ENCODE measurements around the gene RUNX2.
"Not testable (repeated sequence)": the region's sequence is repeated elsewhere in the genome, so short reads cannot be mapped to it uniquely, and the experiment has no call there.

Gene RUNX2

DNA sequence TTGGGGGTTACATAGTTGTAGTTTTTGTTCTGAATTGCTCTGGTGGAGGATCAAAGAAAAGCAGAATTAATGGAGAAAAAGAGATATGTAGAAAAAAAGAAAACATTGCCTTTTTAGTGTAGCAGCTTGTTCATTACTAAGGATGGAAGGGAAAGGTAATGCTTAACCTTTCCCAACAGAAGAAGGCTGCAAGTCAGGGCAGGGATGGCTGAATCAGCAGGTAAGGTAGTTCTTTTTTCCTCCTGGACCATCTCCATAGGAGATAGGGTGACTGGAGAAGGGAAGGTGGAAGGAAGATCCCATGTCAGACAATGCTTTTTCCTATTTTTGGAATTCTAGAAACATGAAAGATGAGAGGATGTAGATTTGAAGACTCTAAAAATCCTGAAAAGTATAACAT is 129.0 kb downstream of the RUNX2 start:
- no peak for DNase-seq (ENCODE audit: low spot score)

DNA sequence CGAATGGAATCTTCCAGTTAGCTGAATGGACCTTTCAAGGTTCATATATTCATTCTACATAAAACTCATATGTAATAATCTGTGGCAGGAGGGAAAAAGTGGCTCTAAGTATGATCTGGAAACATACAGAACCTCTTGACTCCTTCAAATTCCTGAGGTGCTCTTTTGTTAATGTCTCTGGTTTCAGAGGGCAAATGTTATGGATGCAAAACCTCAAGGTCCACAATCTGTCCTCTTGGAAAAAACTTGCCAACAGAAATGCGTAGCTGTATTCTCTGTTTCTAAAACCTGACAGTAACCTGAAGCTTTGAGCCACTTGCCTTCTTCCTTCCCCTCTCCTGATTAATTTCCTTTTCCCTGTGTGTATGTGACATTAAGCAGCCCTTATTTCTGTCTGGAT is 130.5 kb downstream of the RUNX2 start:
- DNase-seq (ENCODE audit: low spot score), result no peak

DNA sequence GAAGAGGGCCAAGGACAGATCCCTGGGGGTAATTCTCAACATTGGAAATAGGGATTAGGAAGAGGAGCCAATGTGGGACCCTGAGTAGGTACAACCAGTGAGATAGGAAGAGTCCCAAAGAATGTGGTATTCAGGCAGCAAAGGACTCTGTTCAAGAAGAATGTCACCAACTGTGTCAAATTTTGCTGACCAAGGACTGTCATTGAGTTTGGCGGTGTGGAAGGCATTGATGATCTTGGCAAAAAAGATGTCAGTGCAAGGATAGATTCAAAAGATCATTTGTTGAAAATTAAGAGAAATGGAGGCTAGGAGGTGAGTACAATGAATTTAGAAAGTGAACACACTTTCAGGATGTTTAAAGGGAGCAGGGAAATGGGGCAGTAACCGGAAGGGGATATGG is 132.0 kb downstream of the RUNX2 start:
- DNase-seq (ENCODE audit: low spot score), result no peak

DNA sequence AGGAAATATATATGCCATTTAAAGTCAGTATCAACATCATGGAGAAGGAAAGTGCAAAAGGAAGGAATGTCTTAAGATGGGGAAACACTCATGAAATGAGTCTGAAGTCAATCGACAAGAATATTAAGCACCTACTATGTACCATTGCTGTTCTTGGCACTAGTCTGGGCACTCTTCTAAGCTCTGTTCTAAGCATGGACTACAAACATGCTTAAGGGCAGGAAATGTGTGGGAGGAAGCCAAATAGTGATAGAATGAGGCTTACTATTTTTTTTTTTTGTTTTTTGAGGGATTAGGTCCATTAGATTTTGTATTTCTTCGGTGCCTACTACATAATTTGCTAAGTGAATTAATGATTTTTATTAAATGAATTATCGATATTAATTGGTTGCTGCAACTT is 133.4 kb downstream of the RUNX2 start:
- DNase-seq (ENCODE audit: low spot score), result no peak

DNA sequence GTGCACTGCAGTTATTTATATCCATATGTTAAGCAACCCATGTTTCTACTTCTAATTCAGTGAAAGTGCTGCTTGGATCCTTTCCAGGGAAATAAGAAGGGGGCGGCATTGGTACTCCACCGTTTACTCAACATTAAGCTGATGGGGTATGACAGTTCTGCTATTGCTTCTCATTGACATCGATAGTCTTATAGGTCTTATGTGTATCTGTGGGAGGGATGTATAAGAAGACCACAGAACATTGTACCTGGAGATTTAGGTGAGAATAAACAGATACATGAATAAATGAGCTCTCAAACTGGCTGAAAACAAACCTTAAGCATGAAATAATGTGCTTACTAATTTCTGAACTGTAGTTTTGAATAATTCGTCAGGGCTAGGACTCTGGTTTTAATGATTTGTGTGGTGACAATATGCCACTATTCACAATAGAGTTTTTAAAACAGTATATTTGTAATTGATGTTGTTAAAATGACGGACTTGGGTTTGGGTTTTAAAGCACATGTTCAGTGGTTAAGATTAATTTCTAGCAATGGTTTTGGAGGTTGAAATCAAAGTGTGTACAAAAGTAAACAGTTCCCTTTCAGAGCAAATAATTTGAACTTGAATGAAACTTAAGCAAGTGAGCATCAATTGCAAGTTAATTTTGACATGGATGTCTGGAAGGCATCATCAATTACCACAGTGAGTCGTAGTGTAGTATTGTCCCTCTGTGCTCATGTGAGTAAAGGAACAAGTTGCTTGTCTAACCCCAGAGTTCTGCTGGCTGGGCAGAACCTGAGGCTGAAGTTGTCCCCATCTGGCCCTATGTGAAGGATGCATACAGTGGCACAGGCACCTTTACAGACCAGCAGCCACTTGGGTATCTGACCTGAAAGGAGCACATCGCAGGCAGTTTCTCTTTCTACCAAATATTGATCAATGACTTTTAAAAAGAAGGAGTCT is 134.3 kb downstream of the RUNX2 start:
- DNase-seq (ENCODE audit: low spot score), result no peak

DNA sequence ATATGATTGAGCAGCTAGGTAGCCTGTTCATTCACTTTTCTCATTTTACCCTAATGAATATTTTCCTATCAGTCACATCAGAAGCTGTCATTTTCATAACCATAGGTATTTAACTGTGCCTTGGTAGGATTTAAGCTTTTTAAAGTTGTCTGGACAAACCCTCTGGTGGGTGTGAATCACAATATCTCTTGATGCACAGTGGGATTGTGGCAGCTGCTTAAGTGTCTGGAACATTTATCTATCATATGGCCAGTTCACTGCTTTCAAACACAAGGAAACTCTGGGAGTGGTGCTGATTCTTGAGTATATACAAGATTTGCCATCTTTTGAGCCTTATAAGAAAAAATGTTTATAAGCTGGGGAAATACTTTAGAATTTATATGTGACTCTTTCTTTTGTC is 136.6 kb downstream of the RUNX2 start:
- no peak for DNase-seq (ENCODE audit: low spot score)

DNA sequence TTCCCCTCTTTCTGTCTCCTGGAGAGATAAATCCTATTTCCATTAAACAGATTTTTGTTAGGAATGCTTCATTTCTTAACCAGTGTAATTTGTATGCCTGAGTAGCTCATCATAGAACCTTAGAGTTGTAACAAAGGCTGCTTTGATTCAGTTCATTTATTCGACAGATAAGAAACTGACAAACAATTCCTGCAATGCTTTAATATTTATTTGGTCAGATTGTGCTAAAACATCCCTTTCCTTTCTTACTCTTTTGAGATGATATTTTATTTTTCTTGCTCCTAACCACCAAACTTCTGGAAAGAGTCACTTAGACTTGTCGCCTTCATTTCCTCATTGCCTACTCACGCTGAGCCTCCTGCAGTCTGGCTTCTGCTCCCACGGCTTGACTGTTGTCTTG is 138.6 kb downstream of the RUNX2 start:
- DNase-seq (ENCODE audit: low spot score), result no peak

DNA sequence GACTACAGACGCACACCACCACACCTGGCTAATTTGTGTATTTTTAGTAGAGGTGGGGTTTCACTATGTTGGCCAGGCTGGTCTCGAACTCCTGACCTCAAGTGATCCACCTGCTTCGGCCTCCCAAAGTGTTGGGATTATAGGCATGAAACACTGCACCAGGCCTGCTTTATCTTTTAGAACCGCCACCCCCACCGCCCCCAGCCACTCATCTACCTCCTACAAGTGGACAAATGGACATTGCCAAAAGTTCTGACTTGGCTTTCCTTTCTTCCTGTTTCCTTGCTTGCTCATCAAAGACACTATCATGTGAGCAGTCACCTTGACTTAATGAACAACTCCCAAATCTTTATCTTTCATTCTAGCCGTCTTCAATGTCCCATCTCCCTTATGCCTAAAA is 139.3 kb downstream of the RUNX2 start:
- not testable (repeated sequence) for DNase-seq (ENCODE audit: low spot score)

DNA sequence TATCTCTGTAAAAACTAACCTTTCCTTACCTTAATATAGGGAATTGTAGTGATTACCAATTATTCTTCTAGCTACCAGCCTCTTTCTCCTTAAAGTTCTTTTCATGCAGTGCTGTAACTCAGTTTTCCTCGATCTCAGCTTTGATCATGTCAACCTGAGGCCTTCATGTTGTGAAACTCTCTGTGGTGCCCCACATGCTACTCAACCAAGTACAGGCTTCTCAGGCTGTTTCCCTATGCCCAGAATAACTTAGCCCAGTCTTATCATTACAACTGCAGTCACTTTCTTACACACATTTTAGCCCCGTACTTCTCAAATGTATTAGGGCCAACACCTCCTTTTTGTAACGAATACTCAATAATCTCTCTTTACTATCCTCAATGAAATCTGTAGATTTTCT is 139.7 kb downstream of the RUNX2 start:
- DNase-seq (ENCODE audit: low spot score), result no peak

DNA sequence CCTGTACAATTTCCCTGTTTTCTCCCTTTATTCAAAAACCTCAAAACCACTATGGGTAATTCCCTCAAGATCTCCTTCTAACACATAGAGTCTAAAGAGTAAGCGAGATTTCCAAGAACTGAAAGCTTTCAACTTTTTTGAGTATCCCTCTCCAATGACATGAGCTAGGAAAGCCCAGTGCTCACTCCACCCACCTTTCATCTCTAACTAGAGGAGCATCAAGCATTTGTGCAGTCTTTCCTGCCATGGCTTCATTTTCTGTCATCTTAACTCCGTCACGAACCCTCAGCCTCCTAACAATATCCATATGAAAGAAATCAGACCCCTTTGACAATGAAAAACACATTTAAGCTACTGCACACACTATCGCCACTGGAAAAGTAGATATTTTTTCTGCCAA is 141.5 kb downstream of the RUNX2 start:
- no peak for DNase-seq (ENCODE audit: low spot score)

DNA sequence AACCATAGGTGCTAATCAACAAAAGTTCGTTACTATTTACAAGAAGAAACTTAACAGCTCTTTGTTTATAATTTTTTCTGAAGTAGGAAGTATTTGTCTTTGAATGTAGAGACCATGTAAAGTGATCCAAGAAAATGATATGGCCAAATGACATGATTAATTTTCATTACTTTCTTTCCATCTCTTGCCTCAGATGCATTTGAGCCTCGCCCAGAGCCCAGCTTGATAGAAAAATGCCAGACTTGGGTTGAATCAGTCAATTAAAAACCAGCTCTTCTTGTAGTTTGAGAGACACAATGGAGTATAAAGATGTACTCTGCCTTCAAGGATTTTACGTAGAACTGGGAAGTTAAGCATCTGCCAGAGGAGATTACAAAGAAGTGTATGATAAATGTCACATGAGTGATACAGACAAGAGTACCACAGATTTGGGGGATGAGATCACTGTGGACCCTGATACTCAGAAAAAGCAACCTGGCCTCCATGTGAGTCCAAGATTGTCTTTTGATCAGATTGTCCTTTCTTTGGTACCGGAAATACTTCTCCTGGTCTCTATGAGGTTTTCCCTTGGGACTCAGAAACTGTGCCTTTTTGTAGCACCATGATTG is 142.1 kb downstream of the RUNX2 start:
- DNase-seq (ENCODE audit: low spot score), result no peak

DNA sequence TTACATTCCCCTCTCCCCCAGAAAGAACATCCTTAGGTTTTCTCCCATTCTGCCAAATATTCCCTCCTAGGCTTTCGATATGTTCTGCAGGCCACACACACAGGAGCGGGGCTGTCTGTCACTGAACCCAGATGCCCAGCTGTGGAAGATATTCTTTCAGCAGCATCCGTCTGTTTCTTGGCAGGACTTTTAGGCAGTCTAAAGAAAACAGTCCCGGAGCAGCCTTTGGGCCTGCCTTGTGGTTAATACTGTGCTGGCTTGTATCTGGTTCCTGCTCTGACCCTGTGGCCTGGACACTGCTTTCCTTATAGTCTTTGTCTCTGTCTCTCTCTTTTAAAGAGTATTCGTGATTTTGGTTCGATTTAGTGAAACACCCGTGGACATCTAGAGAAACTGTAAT is 144.3 kb downstream of the RUNX2 start:
- DNase-seq (ENCODE audit: low spot score), result peak; percentile 47

DNA sequence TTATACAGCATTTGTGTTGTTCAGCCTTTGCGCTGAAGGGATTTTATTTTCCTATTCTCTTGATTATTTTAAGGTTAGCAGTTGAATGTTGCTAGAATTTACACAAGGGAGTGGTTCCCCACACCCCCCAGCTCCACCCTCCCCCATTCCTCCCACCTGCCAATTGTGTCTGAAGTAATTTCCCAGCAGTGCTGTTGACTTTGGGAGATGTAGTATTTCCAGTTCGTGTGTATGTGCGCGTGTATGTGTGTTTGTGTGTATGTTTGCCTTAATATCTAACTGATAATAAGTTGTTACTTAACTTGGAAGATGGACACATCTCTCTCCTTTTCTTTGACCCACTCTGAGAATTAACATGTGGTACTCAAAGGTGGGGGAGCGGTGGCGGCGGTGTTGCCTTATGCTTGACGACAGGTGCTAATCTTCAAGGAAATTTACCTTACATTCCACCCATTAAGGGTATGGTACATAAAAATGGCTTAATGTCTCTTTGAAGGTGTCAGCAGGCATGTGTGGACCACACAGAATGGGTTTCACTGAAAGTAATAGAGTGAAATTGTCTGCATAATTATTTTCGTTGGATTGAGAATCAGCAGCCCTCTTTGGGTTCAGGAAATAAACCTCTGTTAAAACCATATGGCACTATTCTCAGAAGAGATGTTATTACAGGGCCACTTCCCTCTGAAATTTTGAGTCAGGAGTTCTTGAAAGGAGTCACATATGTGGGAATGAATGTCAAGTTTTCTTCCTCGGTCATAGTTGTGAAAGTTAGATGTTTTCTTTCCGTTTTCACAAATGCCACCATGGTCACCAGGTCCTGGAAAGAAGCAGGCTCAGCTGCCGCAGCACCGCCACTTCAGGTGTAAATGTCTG is 145.2 kb downstream of the RUNX2 start:
- DNase-seq (ENCODE audit: low spot score), result no peak

DNA sequence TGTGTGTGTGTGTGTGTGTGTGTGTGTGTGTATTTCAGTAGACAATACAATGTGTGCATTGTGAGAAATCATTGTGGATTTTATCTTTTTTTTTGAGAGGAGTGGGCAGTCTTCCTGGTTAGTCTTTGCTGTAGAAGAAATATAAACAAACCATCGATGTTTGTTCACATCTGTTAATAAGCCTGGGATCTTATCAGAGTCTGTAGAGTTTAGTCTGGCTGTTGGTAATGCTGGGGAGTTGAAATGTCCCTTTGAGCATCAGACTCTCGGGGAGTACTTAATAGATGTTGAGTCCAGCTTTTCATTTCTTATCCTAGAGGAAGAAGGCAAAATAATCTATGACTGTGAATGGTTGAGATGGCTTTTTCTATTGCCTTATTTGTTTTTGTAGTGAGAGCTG is 146.2 kb downstream of the RUNX2 start:
- no peak for DNase-seq (ENCODE audit: low spot score)

DNA sequence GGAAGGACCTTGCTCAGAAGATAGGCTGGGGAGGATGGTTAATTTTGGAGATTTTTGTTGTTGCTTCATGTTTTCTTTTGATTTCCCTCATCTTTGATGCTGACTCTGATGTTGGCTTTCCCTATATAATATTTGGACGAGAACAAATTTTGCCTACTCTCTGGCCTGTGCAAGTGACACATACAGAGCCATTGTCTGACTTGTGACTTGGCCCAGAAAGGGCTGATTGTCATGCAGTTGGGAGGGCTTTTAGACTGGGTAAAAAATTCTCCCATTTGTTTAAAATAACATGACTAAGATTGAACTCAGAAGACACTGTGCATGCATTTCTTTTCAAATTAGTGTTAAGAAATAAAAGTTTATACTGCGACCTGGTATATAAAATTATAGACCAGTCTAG is 148.2 kb downstream of the RUNX2 start:
- DNase-seq (ENCODE audit: low spot score), result no peak

DNA sequence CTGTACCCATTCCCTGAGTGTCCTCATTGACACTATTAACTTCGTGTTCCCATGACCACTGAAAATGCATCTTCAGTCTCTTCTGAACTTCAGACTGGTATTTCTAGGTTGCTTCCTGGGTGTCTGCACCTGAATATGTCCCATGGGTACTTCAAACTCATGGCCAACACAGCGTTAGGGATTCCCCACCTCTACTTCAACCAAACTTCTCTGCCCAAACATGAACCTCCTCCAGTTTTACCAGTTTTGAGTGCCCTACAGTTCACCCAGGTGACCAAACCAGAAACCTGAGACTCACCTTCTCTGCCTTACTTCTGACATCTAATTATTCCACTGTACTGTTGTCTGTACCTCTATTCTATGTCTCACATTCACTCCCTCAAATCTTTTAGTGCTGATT is 149.1 kb downstream of the RUNX2 start:
- no peak for DNase-seq (ENCODE audit: low spot score)

DNA sequence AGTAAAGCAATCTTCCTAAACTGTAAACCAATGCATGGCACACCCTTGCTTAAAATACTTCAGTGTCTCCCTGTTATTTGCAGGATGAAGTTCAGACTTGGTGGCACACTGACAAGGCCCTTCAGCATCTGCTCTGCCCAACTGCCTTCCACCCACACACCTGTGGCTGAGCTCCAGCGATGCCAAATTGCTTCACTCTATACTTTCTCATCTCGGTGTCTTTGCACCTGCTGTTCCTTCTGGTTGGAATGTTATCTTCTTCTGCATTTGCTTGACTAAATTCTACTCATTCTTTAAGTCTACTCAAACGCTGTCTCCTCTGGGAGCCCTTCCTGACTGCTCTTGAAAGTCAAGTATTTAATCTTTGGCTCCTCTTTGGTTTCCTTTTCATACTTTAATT is 149.7 kb downstream of the RUNX2 start:
- no peak for DNase-seq (ENCODE audit: low spot score)

DNA sequence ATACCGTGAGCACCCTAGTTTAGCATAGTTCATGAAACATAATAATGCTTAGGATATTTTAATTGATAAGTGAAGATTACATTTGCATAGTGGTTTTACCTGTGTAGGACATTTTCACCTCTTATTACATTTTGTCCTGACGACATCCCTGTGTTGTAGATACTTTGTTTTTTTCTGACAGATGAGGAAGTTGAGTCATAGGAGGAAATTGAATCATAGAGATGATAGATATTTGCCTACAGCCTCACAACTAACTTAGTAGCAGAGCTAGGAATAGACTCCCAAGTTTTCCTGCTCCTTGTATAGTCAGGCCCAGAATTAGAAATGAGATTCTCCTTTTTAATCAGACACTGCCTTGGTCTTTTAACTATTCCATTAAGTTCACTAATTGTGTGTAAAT is 150.1 kb downstream of the RUNX2 start:
- peak; percentile 35 for DNase-seq (ENCODE audit: low spot score)

DNA sequence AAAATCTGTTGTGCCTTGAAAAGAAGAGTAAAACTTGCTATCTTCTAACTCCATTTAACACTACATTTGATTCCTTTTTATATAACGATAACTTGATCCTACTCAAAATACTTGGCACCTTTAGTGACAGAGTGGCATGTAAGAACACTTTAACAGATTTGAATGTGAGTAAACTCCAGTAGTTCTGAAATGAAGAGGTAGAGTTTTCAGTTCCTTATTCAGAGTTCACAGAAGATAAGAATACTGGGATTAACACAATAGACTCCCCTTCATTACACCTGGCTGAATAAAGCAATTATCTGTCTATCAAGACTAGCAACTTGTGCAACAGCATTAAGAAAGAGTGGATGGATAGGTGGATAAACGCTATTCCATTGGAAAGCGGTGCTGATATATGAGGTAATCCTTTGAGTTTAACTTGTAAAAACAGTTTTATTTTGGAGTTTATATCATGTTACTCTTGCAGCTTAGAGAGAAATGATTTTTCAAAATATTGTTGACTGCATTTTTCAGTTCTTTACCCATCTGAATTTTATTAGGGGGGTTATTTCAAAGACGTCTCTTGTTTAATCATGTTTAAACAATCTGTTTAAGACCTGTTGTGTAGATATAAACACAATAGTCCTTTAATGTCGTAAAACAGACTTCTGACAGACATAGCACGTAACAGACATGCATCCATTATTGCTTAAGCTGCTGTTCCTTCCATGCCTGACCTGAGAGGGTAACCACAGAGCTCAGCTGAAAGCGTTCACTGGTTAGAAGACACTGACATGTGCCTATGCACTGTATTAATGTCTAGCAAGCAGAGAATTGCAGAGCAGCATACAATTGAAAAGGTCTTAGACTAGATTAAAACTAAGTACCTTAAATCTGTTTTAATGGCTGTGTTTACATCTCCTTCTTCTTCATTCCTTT is 152.0 kb downstream of the RUNX2 start:
- DNase-seq (ENCODE audit: low spot score), result peak; percentile 32

DNA sequence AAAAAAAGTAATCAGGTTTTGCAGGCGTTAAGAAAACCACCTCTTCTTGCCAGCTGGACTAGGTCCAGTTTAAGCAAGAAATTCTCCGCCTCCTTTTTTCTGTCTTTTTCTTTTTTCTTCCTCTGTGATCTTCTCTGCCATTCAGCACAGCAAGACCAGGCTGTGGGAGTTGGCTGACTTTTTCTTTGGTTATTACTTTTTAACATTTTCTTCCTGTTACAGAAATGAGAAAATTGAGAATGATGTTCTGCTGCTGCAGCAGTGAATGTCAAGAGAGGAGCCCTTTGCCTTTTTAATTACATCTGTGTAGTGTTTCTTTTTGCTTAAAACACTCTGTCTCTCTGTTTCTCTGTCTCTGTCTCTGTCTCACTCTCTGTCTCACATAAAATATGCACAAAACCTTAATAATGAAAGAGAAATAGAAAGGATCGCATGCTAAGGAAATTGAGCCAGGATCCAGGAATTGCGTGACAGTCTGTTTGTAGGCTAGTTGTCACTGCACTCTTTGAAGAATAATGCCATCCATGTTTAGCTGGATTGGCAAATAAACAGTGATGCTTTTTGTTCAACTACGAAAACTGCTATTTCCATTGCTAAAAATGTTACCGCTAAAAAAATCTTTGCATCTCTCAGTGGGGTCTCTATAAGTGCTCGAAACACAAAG is 152.8 kb downstream of the RUNX2 start:
- peak; percentile 13 for DNase-seq (ENCODE audit: low spot score)

DNA sequence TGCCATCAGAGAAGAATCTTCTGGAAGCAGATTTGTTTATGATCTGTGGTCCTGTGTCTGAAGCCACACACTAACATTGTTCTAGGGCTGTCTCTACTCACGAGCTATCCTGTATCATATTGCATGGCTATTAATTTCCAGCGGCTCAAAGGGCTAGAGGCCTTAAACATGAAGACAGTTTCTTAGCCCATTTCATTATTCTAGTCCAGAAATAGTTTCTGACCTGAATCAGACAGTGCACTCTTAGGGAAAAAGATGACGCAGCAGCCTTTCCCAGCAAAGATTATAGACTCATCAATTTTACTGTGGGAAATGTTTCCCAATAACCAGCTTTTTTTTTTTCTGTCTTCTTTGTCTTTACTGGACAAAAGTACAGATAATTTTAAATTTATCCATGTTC is 154.9 kb downstream of the RUNX2 start:
- peak; percentile 79 for DNase-seq (ENCODE audit: low spot score)
